Activated CD8-positive, alpha-beta T cell treated with anti-CD3 and anti-CD28 coated beads, Interleukin-2, amount 10 ng/mL, durations not matched to agents 7 days and 5 days (primary cell): ENCODE measurements around the gene GJA9. TPM values are rescaled to one million over a fixed set of nuclear protein-coding genes. Genes with fewer than 3 reads are reported as not detected.
A peak's percentile ranks its signal among the peaks of the same experiment; 100 is the strongest.

Experiments used
- ATAC-seq: fragments of 150-1000 bp; cut with Tn5 transposase; one replicate; pipeline ENCODE4 v1.10.0; 2021; ENCODE audit warnings: moderate library complexity
- CTCF ChIA-PET: fragments of 350-600 bp; sonication (Branson Sonifier 250); formaldehyde crosslinking; loops from one replicate; lab custom pipeline; 2021; ENCODE audit warnings: antibody characterized with exemption; lab: Charles Lee
- POLR2A ChIA-PET: fragments of 350-600 bp; sonication (Branson Sonifier 250); formaldehyde crosslinking; loops from one replicate; lab custom pipeline; 2021; ENCODE audit warnings: antibody characterized with exemption; lab: Charles Lee
- DNase-seq: peaks from one replicate; pipeline ENCODE4 v3.0.0-alpha.2; 2020
- H3K27ac Mint-ChIP-seq: one replicate; pipeline ENCODE4 v1.8.0; 2021; ENCODE audit warnings: mild to moderate bottlenecking, mixed read lengths
- H3K27me3 Mint-ChIP-seq: one replicate; pipeline ENCODE4 v1.8.0; 2021; ENCODE audit warnings: low read depth, mixed read lengths
- H3K36me3 Mint-ChIP-seq: one replicate; pipeline ENCODE4 v1.8.0; 2021; ENCODE audit warnings: low read depth, mixed read lengths
- H3K4me1 Mint-ChIP-seq: one replicate; pipeline ENCODE4 v1.8.0; 2021; ENCODE audit warnings: low read depth, mixed read lengths
- H3K4me3 Mint-ChIP-seq: one replicate; pipeline ENCODE4 v1.8.0; 2021; ENCODE audit warnings: mild to moderate bottlenecking, mixed read lengths
- H3K9me3 Mint-ChIP-seq: one replicate; pipeline ENCODE4 v1.8.0; 2022; ENCODE audit warnings: mixed read lengths; ENCODE audit not compliant: insufficient read depth
- total RNA-seq, 2 experiments: library from RNA; stranded (reverse); gene quantifications; one replicate each; pipeline ENCODE4 v1.2.3, GENCODE V29; 2021

The GJA9 gene
- total RNA-seq, 2 experiments from 2014 or later, result not detected

- ChIA-PET CTCF (interaction anchor here (1.0 to 2.0 kb wide), 6 partner anchors 12 to 734 kb away, joined by 3 to 6 read pairs (median 4); no protein-coding TSS in a partner anchor), POLR2A (interaction anchor here (1.1 to 2.0 kb wide), 2 partner anchors 13 to 15 kb away, joined by 3 to 10 read pairs; partner anchors contain the start of gene RRAGC)
- ATAC-seq, result peak; percentile 20
- Mint-ChIP-seq H3K27ac (peak overlapping the region; percentile 87), H3K4me1 (peaks cover 34% of the 10 kb centered on the region), H3K4me3 (peak overlapping the region; percentile 95), H3K27me3 (no peaks in the 10 kb centered on the region), H3K9me3 (no peaks in the 10 kb centered on the region), H3K36me3 (peaks cover 14% of the 10 kb centered on the region)
- peak; percentile 54 for DNase-seq
Observed at GRCh38 chr1:38872401-38873026, 8.9 kb downstream of the GJA9 start.

- ChIA-PET CTCF (interaction anchor here (2.0 kb wide), 1 partner anchor 36 kb away, joined by 5 read pairs; no protein-coding TSS in a partner anchor), POLR2A (interaction anchor here (2.0 kb wide), 1 partner anchor 11 kb away, joined by 10 read pairs; the partner anchor contains the start of gene RRAGC)
- Mint-ChIP-seq H3K36me3 (peaks cover 19% of the 10 kb centered on the region), H3K9me3 (no peaks in the 10 kb centered on the region), H3K4me1 (peaks cover 34% of the 10 kb centered on the region), H3K27ac (no peak overlapping the region), H3K4me3 (no peak overlapping the region), H3K27me3 (no peaks in the 10 kb centered on the region)
- DNase-seq (no peak), ATAC-seq (no peak)
Observed at GRCh38 chr1:38870996-38871395, 10.4 kb downstream of the GJA9 start.

DNA sequence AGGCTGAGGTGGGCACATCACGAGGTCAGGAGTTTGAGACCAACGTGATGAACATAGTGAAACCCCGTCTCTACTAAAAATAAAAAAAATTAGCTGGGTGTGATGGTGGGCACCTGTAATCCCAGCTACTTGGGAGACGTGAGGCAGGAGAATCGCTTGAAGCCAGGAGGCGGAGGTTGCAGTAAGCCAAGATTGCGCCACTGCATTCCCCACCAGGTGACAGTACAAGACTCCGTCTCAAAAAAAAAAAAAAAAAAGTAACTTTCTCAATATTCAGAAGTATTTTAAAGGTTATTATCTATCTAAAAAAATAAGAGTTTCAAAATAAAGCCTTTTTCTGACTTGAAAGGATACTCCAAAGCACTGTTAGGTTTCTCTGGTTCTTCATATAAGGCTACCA is 14.2 kb downstream of the GJA9 start:
- ChIA-PET POLR2A (no interaction called here), CTCF (no interaction called here)
- Mint-ChIP-seq H3K27me3 (no peaks in the 10 kb centered on the region), H3K36me3 (peaks cover 26% of the 10 kb centered on the region), H3K27ac (no peak overlapping the region), H3K9me3 (no peaks in the 10 kb centered on the region), H3K4me3 (no peak overlapping the region), H3K4me1 (peaks cover 17% of the 10 kb centered on the region)
- ATAC-seq (no peak), DNase-seq (no peak)

- peaks cover 19% of the 10 kb centered on the region for H3K4me1 Mint-ChIP-seq
- POLR2A ChIA-PET, result no interaction called here
Observed at GRCh38 chr1:38865112-38865715, 16.2 kb downstream of the GJA9 start.

DNA sequence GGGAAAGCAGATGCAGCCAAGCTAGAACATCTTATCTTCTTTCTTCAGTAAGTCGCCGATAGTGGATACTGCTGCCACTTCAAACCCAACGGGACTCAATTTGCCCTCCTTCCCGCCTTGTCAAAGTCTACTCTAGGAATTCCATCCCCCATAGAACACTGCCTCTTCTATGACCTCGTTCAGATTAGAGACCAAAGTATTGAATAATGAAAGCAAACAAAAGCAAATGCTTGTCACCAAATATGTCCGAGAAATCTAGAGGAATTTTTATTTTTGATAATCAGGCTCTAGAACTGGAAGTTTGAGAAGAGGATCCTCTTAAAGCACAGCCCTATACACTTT is 21.0 kb downstream of the GJA9 start:
- Mint-ChIP-seq H3K9me3 (no peaks in the 10 kb centered on the region), H3K4me1 (peaks cover 33% of the 10 kb centered on the region), H3K27me3 (no peaks in the 10 kb centered on the region), H3K27ac (peak overlapping the region; percentile 71), H3K36me3 (peaks cover 27% of the 10 kb centered on the region), H3K4me3 (peak overlapping the region; percentile 96)
- no peak for DNase-seq
- ChIA-PET POLR2A (interaction anchor here (2.2 kb wide), 1 partner anchor 12 kb away, joined by 10 read pairs; the partner anchor contains the start of gene MYCBP), CTCF (interaction anchor here (1.4 kb wide), 1 partner anchor 12 kb away, joined by 4 read pairs; the partner anchor contains the start of gene MYCBP)
- ATAC-seq, result no peak

More at GRCh38 chr1:38865112-38865715, 16.2 kb downstream of the GJA9 start:
- no peak overlapping the region for H3K27ac Mint-ChIP-seq
- ATAC-seq (no peak), DNase-seq (no peak)
- H3K4me3 Mint-ChIP-seq, result no peak overlapping the region
- H3K36me3 Mint-ChIP-seq, result peaks cover 28% of the 10 kb centered on the region
- CTCF ChIA-PET, result no interaction called here
- H3K9me3 Mint-ChIP-seq, result no peaks in the 10 kb centered on the region
- H3K27me3 Mint-ChIP-seq, result no peaks in the 10 kb centered on the region

GRCh38 chr1:38859561-38860453 is 21.6 kb downstream of the GJA9 start, which contains the start of gene RRAGC:
Gene RRAGC, minus strand, starts transcription at chr1:38859772. Its CDS starts 126 bp downstream, at chr1:38859646.
- peak within 1 kb of the TSS; percentile 71 for H3K27ac Mint-ChIP-seq
- peaks cover 28% of the 10 kb centered on the region for H3K36me3 Mint-ChIP-seq

DNA sequence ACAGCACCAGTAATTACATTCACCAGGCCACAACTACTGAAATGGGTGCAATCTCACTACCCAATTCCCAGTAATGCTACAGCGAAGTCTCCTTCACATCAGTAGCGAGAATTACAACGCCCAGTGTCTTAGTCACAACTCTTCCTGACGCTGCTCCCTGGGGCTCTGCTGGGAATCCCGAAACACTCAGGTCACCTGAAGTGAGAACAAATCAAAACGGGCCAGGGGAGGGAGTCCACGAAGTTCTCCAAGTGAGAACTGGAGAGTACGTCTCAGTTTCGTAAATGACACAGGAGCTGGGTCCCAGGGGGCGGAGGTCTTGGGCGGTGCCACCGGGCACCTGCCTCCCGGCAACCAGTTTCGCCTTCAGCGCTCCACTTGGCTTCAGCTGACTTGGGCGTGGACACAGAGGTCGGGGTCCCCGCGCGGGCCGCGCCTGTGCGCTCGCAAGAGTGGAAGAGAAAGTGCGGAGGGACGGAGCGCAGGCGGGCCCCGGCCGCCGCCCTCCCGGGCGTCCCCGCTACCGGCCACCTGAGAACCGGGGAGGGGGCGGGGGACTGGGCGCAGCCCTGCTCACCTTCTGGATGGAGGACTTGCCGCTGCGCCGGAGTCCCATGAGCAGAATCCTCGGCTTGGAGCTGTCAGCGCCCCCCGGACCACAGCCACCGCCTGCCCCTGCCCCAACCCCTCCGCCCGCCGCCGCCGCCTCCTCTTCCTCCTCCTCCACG is 22.4 kb downstream of the GJA9 start:
- Mint-ChIP-seq H3K4me3 (peak overlapping the region; percentile 96), H3K4me1 (peaks cover 33% of the 10 kb centered on the region), H3K9me3 (no peaks in the 10 kb centered on the region), H3K36me3 (peaks cover 30% of the 10 kb centered on the region), H3K27me3 (no peaks in the 10 kb centered on the region), H3K27ac (peak overlapping the region; percentile 67)
- CTCF ChIA-PET, result no interaction called here
- POLR2A ChIA-PET, result interaction anchor here (0.6 to 2.2 kb wide), 3 partner anchors 10 to 697 kb away, joined by 3 to 10 read pairs (median 4); partner anchors contain the start of gene MYCBP
- DNase-seq (peak; percentile 56), ATAC-seq (peak; percentile 32)

More at GRCh38 chr1:38859561-38860453, 21.6 kb downstream of the GJA9 start, which contains the start of gene RRAGC:
- peaks cover 33% of the 10 kb centered on the region for H3K4me1 Mint-ChIP-seq
- CTCF ChIA-PET, result interaction anchor here (1.4 kb wide), 1 partner anchor 13 kb away, joined by 4 read pairs; the partner anchor contains the start of gene MYCBP
- peak within 1 kb of the TSS; percentile 96 for H3K4me3 Mint-ChIP-seq
- POLR2A ChIA-PET, result interaction anchor here (0.6 to 2.2 kb wide), 3 partner anchors 11 to 696 kb away, joined by 3 to 10 read pairs (median 4); partner anchors contain the start of gene MYCBP
- ATAC-seq (peak; percentile 99), DNase-seq (peak; percentile 99)
- H3K27me3 Mint-ChIP-seq, result no peaks in the 10 kb centered on the region
- no peaks in the 10 kb centered on the region for H3K9me3 Mint-ChIP-seq

- Mint-ChIP-seq H3K27me3 (no peaks in the 10 kb centered on the region), H3K9me3 (no peaks in the 10 kb centered on the region), H3K4me3 (no peak overlapping the region), H3K36me3 (peaks cover 33% of the 10 kb centered on the region), H3K27ac (no peak overlapping the region), H3K4me1 (peaks cover 8% of the 10 kb centered on the region)
- ChIA-PET CTCF (interaction anchor here (1.0 kb wide), 1 partner anchor 239 kb away, joined by 3 read pairs; no protein-coding TSS in a partner anchor), POLR2A (no interaction called here)
- DNase-seq (no peak), ATAC-seq (no peak)
Observed at GRCh38 chr1:38852780-38853179, 28.6 kb downstream of the GJA9 start.

DNA sequence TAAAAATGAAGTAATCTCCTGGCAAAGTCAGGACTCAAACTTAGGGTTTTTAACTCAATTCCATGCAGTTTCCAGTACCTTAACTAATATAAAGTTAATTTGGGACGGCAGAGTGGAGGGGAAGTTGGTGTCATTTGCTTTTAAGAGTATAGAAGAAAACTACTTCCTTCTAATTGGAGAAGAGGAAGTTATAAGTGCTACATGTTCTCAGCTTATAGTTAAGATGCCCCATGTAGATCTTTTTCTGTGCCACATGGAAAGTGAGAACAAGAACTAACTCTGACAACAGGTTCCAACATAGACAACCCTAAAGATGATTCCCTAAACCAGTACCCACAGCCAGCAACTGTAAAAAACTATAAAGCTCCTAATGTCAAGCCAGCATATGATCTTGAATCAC is 33.3 kb downstream of the GJA9 start:
- Mint-ChIP-seq H3K27ac (no peak overlapping the region), H3K36me3 (peaks cover 37% of the 10 kb centered on the region), H3K4me1 (no peaks in the 10 kb centered on the region), H3K27me3 (no peaks in the 10 kb centered on the region), H3K9me3 (no peaks in the 10 kb centered on the region), H3K4me3 (no peak overlapping the region)
- CTCF ChIA-PET, result interaction anchor here (2.5 kb wide), 1 partner anchor 13 kb away, joined by 7 read pairs; no protein-coding TSS in a partner anchor
- POLR2A ChIA-PET, result no interaction called here
- DNase-seq (no peak), ATAC-seq (no peak)

- H3K27me3 Mint-ChIP-seq, result no peaks in the 10 kb centered on the region
- peaks cover 31% of the 10 kb centered on the region for H3K36me3 Mint-ChIP-seq
- no peak for DNase-seq
- no peaks in the 10 kb centered on the region for H3K4me1 Mint-ChIP-seq
- ChIA-PET CTCF (interaction anchor here (0.6 to 3.2 kb wide), 7 partner anchors 9 to 253 kb away, joined by 3 to 21 read pairs (median 3); no protein-coding TSS in a partner anchor), POLR2A (no interaction called here)
- no peak for ATAC-seq
- H3K9me3 Mint-ChIP-seq, result no peaks in the 10 kb centered on the region
- H3K4me3 Mint-ChIP-seq, result no peak overlapping the region
- H3K27ac Mint-ChIP-seq, result no peak overlapping the region
Observed at GRCh38 chr1:38846210-38846609, 35.2 kb downstream of the GJA9 start.
